HEK293 (cell line): ENCODE results near the gene RBBP8NL.
A peak's percentile ranks its signal among the peaks of the same experiment; 100 is the strongest.

Experiments
- CTCF ChIA-PET: fragments of 350-600 bp; formaldehyde crosslinking; extraction: SDS; loops from one replicate; lab custom pipeline; 2021; ENCODE audit warnings: antibody characterized with exemption; lab: Yijun Ruan, JAX
- POLR2A ChIA-PET: fragments of 300-600 bp; formaldehyde crosslinking; extraction: SDS; loops from one replicate; lab custom pipeline; 2020; ENCODE audit warnings: antibody characterized with exemption, inconsistent platforms; lab: Yijun Ruan, JAX
- H3K27ac ChIP-seq: fragments of 200-500 bp; sonication (Bioruptor generic); 2 replicates; pipeline ENCODE4 v1.5.1; 2014; ENCODE audit warnings: low read depth, low read length, control low read depth, inconsistent platforms; ENCODE audit errors: extremely low read depth
- H3K36me3 ChIP-seq, 2 experiments: fragments of 200-500 bp in 1 of 2; sonication (Bioruptor generic) in 1 of 2; 1 replicate in 1 of 2; 2 replicates in 1 of 2; pipeline ENCODE4 v1.5.1; 2014 to 2017; ENCODE audit warnings: inconsistent platforms in 2 of 2, low read length in 2 of 2; ENCODE audit not compliant: control insufficient read depth in 2 of 2, insufficient read depth in 1 of 2
- H3K4me1 ChIP-seq: fragments of 200-500 bp; sonication (Bioruptor generic); 2 replicates; pipeline ENCODE4 v1.5.1; 2014; ENCODE audit warnings: mild to moderate bottlenecking, low read length, inconsistent platforms; ENCODE audit not compliant: control insufficient read depth, insufficient read depth
- H3K4me3 ChIP-seq: 2 replicates; pipeline ENCODE4 v1.5.1; 2011; ENCODE audit warnings: low read depth, mild to moderate bottlenecking, control low read depth, low read length, moderate library complexity
- H3K9me3 ChIP-seq: fragments of 200-500 bp; sonication (Bioruptor generic); 2 replicates; pipeline ENCODE4 v1.5.1; 2014; ENCODE audit warnings: low read depth, low read length, inconsistent platforms; ENCODE audit not compliant: control insufficient read depth, insufficient read depth
- GLIS1 ChIP-seq: fragments of 450-650 bp; formaldehyde crosslinking; IDR thresholded peaks from 2 replicates; pipeline ENCODE4 v1.5.1; 2016; ENCODE audit warnings: missing biosample characterization, missing genetic modification characterization
- KLF1 ChIP-seq: fragments of 450-650 bp; formaldehyde crosslinking; IDR thresholded peaks from 2 replicates; pipeline ENCODE4 v1.5.1; 2016; ENCODE audit warnings: missing biosample characterization, missing genetic modification characterization
- KLF9 ChIP-seq: fragments of 450-650 bp; formaldehyde crosslinking; IDR thresholded peaks from 2 replicates; pipeline ENCODE4 v1.5.1; 2016; ENCODE audit warnings: missing biosample characterization, missing genetic modification characterization, low read depth
- MEIS1 ChIP-seq: sonication (generic); formaldehyde crosslinking; IDR thresholded peaks from 2 replicates; pipeline ENCODE4 v1.8.1; 2022; ENCODE audit warnings: missing genetic modification reagents, mild to moderate bottlenecking, borderline replicate concordance
- REPIN1 ChIP-seq: fragments of 450-650 bp; formaldehyde crosslinking; IDR thresholded peaks from 2 replicates; pipeline ENCODE4 v1.5.1; 2017; ENCODE audit warnings: missing biosample characterization, missing genetic modification characterization, low read depth
- SCRT1 ChIP-seq: fragments of 450-650 bp; formaldehyde crosslinking; IDR thresholded peaks from 2 replicates; pipeline ENCODE4 v1.5.1; 2016; ENCODE audit warnings: missing biosample characterization, missing genetic modification characterization, borderline replicate concordance
- SCRT2 ChIP-seq: fragments of 450-650 bp; formaldehyde crosslinking; IDR thresholded peaks from 2 replicates; pipeline ENCODE4 v1.5.1; 2016; ENCODE audit warnings: missing biosample characterization, missing genetic modification characterization
- SP3 ChIP-seq: fragments of 450-650 bp; formaldehyde crosslinking; IDR thresholded peaks from 2 replicates; pipeline ENCODE4 v1.5.1; 2016; ENCODE audit warnings: missing biosample characterization, missing genetic modification characterization
- ZNF404 ChIP-seq: fragments of 450-650 bp; formaldehyde crosslinking; IDR thresholded peaks from 2 replicates; pipeline ENCODE4 v1.5.1; 2017; ENCODE audit warnings: missing biosample characterization, missing genetic modification characterization
- ZNF514 ChIP-seq: fragments of 450-650 bp; formaldehyde crosslinking; IDR thresholded peaks from 2 replicates; pipeline ENCODE4 v1.5.1; 2016; ENCODE audit warnings: missing biosample characterization, missing genetic modification characterization
- TF ChIP-seq, protein P1 (sequence below): fragments of 450-650 bp; formaldehyde crosslinking; IDR thresholded peaks from 2 replicates; pipeline ENCODE4 v1.5.1; 2016; ENCODE audit warnings: missing biosample characterization, missing genetic modification characterization
- TF ChIP-seq, protein P2 (sequence below): fragments of 450-650 bp; formaldehyde crosslinking; optimal IDR thresholded peaks from 2 replicates; pipeline ENCODE3; 2016; ENCODE audit warnings: missing biosample characterization, mild to moderate bottlenecking, missing genetic modification characterization
- TF ChIP-seq, protein P3 (sequence below): fragments of 450-650 bp; formaldehyde crosslinking; IDR thresholded peaks from 2 replicates; pipeline ENCODE4 v1.5.1; 2017; ENCODE audit warnings: missing biosample characterization, missing genetic modification characterization
- TF ChIP-seq, protein P4 (sequence below): fragments of 450-650 bp; formaldehyde crosslinking; IDR thresholded peaks from 2 replicates; pipeline ENCODE4 v1.5.1; 2017; ENCODE audit warnings: missing biosample characterization, missing genetic modification characterization
- TF ChIP-seq, protein P5 (sequence below): fragments of 450-650 bp; formaldehyde crosslinking; IDR thresholded peaks from 2 replicates; pipeline ENCODE4 v1.5.1; 2016; ENCODE audit warnings: missing biosample characterization, missing genetic modification characterization

Gene RBBP8NL

DNA sequence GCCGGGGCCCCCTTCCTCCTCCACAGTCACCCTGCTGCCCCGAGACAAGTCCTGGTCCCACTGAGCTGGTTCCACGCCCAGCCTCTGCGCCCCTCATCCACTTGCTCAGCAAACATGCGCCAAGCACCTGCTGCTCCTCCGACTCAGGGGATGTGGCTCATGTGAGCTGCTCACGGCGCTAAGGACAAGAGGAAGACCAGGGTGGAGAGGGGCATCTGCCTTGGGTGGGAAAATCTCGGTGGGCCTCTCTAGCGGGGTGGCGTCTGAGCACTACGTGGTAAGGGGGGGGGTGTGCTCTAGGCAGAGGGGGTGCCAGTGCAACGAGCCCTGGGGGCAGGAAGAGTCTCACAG is 64.8 kb downstream of the RBBP8NL start:
- peak; percentile 74 for TF ChIP-seq SCRT2
- TF ChIP-seq, protein P1, sequence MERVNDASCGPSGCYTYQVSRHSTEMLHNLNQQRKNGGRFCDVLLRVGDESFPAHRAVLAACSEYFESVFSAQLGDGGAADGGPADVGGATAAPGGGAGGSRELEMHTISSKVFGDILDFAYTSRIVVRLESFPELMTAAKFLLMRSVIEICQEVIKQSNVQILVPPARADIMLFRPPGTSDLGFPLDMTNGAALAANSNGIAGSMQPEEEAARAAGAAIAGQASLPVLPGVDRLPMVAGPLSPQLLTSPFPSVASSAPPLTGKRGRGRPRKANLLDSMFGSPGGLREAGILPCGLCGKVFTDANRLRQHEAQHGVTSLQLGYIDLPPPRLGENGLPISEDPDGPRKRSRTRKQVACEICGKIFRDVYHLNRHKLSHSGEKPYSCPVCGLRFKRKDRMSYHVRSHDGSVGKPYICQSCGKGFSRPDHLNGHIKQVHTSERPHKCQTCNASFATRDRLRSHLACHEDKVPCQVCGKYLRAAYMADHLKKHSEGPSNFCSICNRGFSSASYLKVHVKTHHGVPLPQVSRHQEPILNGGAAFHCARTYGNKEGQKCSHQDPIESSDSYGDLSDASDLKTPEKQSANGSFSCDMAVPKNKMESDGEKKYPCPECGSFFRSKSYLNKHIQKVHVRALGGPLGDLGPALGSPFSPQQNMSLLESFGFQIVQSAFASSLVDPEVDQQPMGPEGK = peak; percentile 18; the same call in 1 of the 2 replicates
- TF ChIP-seq ZNF514 (tag by site-specific recombination) = no peak
- TF ChIP-seq SCRT1 = peak; percentile 24; the same call in 1 of the 2 replicates
- TF ChIP-seq, all 188 proteins: peak for 3
- no peak overlapping the region for H3K27ac ChIP-seq
- H3K9me3 ChIP-seq = no peaks in the 10 kb centered on the region
- POLR2A ChIA-PET = interaction anchor here (1.1 to 1.4 kb wide), 3 partner anchors 12 to 60 kb away, joined by 3 read pairs; partner anchors contain the start of gene ADRM1
- H3K4me3 ChIP-seq = no peak overlapping the region
- CTCF ChIA-PET = interaction anchor here (0.7 kb wide), 1 partner anchor 352 kb away, joined by 3 read pairs; no protein-coding TSS in a partner anchor
- H3K4me1 ChIP-seq = peaks cover 9% of the 10 kb centered on the region
- H3K36me3 ChIP-seq = peaks cover 0 to 14% of the 10 kb centered on the region in 2 experiments; a peak in 1 of 3 replicates

DNA sequence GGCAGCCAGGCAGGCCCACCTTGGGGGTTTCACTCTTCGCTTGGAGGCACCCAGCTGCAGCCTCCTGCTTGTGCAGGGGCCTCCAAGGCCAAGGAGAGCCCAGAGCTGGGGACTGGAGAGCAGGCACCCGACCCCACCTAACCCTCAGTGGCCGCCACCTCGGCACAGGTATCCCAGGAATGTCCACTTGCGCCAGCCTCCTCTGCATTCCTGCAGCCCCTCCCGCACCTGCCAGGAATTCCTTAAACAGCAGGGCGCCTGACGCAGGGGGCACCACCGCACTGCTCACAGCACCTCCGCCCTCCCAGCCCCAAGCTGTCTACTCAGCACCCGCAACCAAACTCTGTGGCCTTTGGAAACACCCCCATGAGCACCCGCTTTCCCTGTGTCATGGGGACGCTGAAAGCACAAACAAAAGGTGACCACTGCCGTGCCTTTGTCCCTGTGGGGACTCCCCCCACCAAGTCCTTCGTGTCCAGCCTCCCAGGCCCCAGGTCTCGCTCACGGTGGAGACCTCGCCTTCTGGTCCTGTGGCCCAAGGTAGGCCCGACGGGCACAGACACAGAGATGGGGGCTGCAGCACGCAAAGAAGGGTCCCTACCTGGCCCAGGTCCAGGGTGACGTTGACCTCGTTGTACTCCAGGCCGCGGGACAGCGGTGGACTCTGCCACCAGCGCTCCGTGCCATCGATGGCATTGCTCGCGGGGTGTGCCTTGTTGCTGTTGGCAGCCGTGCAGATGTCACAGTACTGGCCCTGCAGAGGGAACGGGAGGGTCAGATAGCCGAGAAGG is 65.3 kb downstream of the RBBP8NL start:
- ChIA-PET CTCF (interaction anchor here (0.7 kb wide), 1 partner anchor 352 kb away, joined by 3 read pairs; no protein-coding TSS in a partner anchor), POLR2A (interaction anchor here (1.1 to 1.4 kb wide), 3 partner anchors 11 to 60 kb away, joined by 3 to 7 read pairs (median 3); partner anchors contain the start of gene ADRM1)
- TF ChIP-seq KLF9 (tag by site-specific recombination) = no peak
- TF ChIP-seq, protein P2, sequence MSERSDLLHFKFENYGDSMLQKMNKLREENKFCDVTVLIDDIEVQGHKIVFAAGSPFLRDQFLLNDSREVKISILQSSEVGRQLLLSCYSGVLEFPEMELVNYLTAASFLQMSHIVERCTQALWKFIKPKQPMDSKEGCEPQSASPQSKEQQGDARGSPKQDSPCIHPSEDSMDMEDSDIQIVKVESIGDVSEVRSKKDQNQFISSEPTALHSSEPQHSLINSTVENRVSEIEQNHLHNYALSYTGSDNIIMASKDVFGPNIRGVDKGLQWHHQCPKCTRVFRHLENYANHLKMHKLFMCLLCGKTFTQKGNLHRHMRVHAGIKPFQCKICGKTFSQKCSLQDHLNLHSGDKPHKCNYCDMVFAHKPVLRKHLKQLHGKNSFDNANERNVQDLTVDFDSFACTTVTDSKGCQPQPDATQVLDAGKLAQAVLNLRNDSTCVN (tag by site-specific recombination) = no peak
- TF ChIP-seq GLIS1 (tag by site-specific recombination) = peak; percentile 29; the same call in 1 of the 2 replicates
- no peak for TF ChIP-seq ZNF404
- no peak for TF ChIP-seq REPIN1 (tag by site-specific recombination)
- TF ChIP-seq MEIS1 = 0 out of 2 replicates have a peak, but pooled peaks have one; percentile 30
- Histone ChIP-seq H3K36me3 (peaks cover 0 to 15% of the 10 kb centered on the region in 2 experiments; a peak in 1 of 3 replicates), H3K4me1 (peaks cover 7% of the 10 kb centered on the region), H3K4me3 (no peak overlapping the region), H3K9me3 (no peaks in the 10 kb centered on the region), H3K27ac (no peak overlapping the region)

DNA sequence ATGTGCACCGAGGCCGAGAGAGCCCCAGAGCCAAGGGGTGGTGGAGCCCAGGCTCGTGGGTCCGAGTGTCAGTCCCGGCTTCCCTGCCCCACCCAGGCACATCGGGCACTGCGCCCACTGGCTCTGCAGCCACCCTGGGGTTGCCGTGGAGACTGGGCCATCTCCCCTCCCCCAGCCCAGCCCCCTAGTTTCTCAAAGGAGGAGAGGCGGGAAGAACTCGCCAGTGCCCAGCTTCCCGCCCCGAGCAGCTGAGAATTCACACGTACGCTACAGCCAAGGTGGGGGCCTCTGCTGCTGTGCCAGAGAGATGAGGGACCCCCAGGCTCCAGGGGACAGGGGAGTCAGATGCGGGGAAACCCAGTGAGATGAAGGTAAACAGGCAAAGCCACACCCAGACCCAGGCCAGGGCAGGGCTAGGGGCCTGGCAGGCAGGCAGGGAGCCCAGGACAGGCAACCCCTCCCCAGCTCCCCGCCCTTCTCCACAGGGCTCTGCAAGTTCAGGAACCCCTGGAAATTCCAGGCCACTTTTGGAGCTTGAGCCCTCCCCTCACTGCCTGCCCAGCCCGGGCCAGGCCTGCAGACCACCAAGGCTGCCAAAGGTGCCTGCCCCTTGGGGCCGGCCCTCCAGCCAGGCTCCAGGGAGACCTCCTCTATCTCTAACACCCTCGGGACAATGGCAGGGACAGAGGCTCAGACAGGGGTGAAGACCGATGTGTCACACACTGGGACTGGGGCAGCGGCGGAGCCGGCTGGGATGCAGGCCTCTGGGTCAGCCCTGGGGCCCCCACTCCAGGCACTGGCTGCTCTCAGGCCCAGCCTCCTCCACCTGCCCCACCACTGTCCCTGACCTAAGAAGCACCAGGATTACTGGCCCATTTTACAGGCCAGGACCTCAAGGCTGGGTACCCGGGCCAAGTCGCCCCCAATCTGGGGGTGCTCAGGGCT is 66.2 kb downstream of the RBBP8NL start:
- CTCF ChIA-PET = no interaction called here
- POLR2A ChIA-PET = interaction anchor here (1.3 to 1.4 kb wide), 2 partner anchors 11 to 59 kb away, joined by 3 to 7 read pairs; partner anchors contain the start of gene ADRM1
- H3K27ac ChIP-seq = no peak overlapping the region
- peak; percentile 84 for TF ChIP-seq KLF1 (tag by site-specific recombination)
- TF ChIP-seq, protein P3, sequence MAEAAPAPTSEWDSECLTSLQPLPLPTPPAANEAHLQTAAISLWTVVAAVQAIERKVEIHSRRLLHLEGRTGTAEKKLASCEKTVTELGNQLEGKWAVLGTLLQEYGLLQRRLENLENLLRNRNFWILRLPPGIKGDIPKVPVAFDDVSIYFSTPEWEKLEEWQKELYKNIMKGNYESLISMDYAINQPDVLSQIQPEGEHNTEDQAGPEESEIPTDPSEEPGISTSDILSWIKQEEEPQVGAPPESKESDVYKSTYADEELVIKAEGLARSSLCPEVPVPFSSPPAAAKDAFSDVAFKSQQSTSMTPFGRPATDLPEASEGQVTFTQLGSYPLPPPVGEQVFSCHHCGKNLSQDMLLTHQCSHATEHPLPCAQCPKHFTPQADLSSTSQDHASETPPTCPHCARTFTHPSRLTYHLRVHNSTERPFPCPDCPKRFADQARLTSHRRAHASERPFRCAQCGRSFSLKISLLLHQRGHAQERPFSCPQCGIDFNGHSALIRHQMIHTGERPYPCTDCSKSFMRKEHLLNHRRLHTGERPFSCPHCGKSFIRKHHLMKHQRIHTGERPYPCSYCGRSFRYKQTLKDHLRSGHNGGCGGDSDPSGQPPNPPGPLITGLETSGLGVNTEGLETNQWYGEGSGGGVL (tag by site-specific recombination) = no peak
- TF ChIP-seq GLIS1 (tag by site-specific recombination) = peak; percentile 12; the same call in 1 of the 2 replicates
- TF ChIP-seq, protein P4, sequence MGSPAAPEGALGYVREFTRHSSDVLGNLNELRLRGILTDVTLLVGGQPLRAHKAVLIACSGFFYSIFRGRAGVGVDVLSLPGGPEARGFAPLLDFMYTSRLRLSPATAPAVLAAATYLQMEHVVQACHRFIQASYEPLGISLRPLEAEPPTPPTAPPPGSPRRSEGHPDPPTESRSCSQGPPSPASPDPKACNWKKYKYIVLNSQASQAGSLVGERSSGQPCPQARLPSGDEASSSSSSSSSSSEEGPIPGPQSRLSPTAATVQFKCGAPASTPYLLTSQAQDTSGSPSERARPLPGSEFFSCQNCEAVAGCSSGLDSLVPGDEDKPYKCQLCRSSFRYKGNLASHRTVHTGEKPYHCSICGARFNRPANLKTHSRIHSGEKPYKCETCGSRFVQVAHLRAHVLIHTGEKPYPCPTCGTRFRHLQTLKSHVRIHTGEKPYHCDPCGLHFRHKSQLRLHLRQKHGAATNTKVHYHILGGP = no peak
- TF ChIP-seq, protein P5, sequence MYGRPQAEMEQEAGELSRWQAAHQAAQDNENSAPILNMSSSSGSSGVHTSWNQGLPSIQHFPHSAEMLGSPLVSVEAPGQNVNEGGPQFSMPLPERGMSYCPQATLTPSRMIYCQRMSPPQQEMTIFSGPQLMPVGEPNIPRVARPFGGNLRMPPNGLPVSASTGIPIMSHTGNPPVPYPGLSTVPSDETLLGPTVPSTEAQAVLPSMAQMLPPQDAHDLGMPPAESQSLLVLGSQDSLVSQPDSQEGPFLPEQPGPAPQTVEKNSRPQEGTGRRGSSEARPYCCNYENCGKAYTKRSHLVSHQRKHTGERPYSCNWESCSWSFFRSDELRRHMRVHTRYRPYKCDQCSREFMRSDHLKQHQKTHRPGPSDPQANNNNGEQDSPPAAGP = peak; percentile 47; the same call in 1 of the 2 replicates
- TF ChIP-seq, protein P1 = peak; percentile 68
- TF ChIP-seq SP3 (tag by site-specific recombination) = peak; percentile 27

More for the DNA sequence above, 66.2 kb downstream of the RBBP8NL start:
- Histone ChIP-seq H3K4me1 (peaks cover 6% of the 10 kb centered on the region), H3K36me3 (peaks cover 0 to 18% of the 10 kb centered on the region in 2 experiments; a peak in 1 of 3 replicates), H3K9me3 (no peaks in the 10 kb centered on the region), H3K4me3 (no peak overlapping the region)
